Right renal cortex interstitium (tissue), 3 donors: Measurements from ENCODE around the gene NEU4. TPM values are rescaled to one million over a fixed set of nuclear protein-coding genes. Genes with fewer than 3 reads are reported as not detected.
"Not testable (repeated sequence)": the region's sequence is repeated elsewhere in the genome, so short reads cannot be mapped to it uniquely, and the experiment has no call there.

Experiments
- DNase-seq, 3 donors: peaks; one replicate each; pipeline ENCODE4 v3.0.0-alpha.2; 2013; ENCODE audit warnings: low read depth in 3 of 3, low spot score in 2 of 3
- polyA plus RNA-seq, 3 donors: library from polyadenylated mRNA; unstranded; fragments of 120-200 nt; gene quantifications; one replicate each; pipeline ENCODE4 v1.2.1, GENCODE V29; 2013; ENCODE audit not compliant: insufficient read length in 3 of 3

NEU4 gene
- polyA plus RNA-seq, 3 donors: 0.92 to 1.8 (median 1.3) TPM

- no peak for DNase-seq
Measured at GRCh38 chr2:241774419-241775222, 34.4 kb upstream of the NEU4 start.

GRCh38 chr2:241775223-241776177 is 33.5 kb upstream of the NEU4 start:
- DNase-seq: no peak

DNA sequence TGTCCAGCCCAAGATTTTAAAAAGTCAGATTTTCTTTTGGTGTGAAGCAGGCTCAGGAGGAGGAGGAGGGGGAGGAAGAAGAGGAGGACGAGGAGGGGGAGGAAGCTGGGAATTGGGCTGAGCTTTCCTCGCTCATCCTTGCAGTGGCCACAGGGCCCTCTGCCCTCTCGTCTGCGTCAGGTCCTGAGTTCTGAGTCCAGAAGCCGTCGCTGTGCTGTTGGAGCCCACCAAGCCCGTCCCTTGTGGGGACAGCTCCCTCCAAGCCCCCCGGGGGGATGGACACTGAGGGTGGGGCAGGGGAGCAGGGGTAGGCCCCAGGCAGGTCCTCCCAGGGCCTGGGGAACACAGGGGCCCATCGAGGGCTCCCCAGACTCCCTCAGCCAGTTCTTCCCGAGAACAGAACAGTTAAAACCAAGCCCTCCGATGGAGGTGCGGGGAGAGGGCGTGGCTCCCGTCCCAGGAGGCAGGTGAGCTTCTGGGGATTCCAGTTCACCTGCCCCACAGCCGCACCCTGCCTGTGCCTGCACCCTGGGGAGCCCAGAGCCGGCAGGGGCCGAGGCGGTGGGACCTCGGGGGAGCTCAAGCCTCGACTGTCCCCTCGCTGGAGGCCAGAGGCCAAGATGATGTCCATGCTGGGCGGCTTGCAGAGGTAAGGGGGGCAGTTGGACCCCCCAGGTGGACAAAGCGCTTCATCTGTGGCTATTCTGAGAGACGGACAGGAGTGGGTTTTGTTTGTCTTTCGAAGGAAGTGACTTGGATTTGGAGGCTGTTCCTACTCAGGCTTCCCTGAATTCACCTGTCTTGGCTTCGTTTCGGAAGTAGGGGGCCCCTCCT is 32.4 kb upstream of the NEU4 start, which contains the start of gene GAL3ST2:
GAL3ST2 (plus strand) TSS at position 487 of the 834 bp plus-strand sequence; CDS start at position 621, 134 bp downstream.
- DNase-seq: no peak

DNA sequence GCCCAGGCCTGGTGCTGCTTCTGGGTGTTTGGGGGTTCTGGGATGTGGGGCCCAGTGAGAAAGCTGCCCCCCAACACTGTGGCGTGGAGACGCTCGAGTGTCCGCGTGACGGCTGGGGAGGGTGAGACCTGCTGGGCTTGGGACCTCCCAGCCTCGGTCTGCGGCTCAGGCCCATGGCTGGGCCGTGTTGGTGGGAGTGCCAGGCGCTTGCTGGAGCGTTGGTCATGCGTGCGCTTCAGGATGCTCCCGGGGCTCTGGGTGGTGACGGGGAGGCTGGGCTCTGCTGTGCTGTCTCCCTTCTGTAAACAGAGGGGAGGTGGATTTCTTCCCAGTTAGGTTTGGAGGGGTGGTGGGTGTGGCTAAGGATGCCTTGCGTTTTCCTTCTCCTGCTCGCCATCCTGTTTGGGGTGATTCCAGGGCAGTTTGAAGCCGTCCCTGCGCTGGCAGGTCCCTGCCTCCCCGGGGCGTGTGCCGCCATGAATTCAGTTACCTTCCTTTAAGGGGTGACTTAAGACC is 31.8 kb upstream of the NEU4 start:
- no peak for DNase-seq

DNA sequence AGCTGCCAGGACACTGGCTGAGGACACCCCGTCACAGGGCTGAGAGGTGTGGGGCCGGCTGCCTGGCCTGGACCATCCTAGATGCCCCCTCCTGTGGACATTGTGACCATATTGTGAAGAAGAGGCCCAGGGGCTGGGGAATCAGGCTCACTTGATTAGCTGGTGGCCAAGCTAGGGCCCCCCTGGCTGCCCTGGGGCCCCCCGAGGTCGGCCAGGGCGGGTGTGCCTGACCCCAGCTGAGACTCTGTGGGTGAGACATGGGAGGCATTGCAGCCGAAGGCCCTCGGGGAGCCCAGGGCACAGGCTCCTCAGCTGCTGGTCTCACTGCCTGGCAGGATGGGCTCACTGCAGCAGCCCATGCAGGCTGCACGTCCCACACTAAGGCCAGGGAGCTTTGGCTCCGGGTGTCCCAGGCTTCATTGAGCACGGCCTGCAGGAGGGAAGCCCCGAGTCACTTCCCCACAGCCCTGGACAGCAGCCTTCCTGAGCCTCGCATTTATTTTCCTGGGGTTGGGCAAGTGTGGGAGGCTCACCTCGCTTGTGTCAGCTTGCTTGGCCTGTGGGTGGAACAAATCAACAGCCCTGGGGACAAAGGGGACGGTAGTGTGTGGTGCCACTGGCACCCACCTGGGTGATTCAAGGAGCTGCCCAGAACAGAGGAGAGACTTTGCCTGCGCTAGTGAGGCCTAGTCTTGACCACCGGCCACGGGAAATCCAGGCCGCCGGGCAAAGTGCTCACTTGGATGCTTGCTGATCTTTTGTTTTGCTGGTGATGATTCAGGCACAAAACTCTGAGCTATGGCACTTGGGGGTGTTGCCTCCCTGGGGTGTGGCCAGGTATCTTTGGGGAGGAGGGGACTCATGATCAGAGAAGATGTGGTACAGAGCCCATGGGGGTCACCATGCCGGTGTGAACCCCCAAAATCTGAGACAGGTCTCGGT is 31.0 kb upstream of the NEU4 start:
- no peak for DNase-seq

DNA sequence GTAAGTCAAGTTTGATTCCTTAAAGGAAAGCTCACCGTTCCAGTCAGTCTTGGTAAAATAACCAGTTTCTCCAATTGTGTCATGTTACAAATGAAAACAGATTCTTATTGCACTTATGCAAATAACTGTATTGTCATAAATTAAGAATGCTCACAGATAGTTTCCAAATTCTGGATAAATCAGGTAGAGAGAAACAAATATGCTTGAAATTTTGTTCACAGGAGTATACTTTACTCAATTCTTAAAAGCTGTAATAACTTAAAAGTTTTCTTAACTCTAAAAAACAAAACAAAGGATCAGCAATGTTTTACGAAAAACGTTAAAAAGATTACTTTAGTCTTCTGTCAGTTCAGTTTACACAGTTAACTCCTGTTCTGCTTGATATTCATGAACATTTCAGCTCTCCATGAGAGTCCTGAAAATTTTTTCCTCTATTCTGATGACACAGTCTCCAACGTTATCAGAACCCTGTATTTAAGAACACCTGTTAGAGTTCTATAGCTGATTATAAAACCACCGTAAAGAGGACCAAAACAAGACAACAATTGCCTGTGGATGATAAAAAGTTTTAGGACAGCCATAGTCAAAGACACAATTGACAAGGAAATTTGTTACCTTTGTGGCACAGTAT is 27.9 kb upstream of the NEU4 start:
- DNase-seq: no peak

- DNase-seq: not testable (repeated sequence)
Measured at GRCh38 chr2:241782053-241782452, 26.9 kb upstream of the NEU4 start.

DNA sequence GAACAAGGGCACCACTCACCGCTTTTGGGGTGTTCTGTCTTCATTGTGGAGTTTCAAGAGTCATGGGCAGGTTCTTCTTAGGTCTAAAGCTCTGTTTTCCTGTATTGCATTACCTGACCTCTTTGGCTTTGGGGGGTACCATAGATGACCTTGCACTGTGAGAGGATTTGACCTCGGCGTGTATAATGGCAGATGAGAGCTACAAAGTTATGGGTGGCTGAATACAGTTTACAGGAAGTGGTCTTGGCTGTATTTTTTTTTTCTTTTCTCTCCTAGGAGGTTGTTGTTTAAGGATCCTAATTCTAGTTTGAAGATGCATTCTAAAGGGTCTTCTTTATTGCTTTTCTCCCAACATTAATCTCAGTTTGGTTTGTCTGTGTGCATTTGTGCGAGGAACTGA is 20.9 kb upstream of the NEU4 start:
- no peak for DNase-seq

DNA sequence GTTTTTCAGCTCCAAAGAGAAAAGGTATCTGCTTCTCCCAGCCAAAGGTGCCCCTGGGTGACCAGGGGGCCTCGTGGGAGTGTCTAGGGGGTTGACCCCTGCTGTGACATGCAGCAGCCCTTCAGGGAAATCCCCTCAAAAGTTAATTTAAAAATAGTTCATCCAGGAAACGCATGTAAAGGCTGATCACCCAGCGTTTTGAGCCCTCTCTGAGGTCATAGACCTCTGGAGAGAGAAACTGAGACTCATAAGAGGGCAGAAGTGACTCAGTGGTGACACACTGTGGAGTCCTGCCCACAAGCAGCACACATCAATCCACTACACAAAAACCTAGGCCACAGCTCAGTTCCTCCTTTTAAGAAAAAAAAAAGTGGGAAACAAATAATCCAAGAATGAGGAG is 20.4 kb upstream of the NEU4 start:
- DNase-seq: no peak

DNA sequence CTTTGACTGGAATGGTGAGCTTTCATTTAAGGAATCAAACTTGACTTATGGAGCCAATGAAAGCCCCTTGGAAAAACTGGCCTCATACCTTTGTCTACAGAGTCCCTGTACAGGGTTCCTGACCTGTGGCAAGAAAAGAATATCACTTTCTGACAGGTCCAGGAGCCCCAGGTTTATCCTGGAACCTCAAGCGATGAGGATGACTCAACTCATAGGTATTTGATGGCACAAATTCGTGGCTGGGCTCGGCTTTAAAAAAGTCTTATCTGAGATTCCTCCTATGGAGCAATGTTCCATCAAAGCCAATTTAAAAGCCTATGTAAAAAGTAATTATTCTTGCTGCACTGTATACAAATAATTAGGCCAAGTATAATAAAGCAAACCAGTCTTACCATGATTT is 17.6 kb upstream of the NEU4 start:
- not testable (repeated sequence) for DNase-seq

GRCh38 chr2:241793385-241793784 is 15.6 kb upstream of the NEU4 start:
- no peak for DNase-seq

- DNase-seq: no peak
Measured at GRCh38 chr2:241794250-241794823, 14.7 kb upstream of the NEU4 start.

DNA sequence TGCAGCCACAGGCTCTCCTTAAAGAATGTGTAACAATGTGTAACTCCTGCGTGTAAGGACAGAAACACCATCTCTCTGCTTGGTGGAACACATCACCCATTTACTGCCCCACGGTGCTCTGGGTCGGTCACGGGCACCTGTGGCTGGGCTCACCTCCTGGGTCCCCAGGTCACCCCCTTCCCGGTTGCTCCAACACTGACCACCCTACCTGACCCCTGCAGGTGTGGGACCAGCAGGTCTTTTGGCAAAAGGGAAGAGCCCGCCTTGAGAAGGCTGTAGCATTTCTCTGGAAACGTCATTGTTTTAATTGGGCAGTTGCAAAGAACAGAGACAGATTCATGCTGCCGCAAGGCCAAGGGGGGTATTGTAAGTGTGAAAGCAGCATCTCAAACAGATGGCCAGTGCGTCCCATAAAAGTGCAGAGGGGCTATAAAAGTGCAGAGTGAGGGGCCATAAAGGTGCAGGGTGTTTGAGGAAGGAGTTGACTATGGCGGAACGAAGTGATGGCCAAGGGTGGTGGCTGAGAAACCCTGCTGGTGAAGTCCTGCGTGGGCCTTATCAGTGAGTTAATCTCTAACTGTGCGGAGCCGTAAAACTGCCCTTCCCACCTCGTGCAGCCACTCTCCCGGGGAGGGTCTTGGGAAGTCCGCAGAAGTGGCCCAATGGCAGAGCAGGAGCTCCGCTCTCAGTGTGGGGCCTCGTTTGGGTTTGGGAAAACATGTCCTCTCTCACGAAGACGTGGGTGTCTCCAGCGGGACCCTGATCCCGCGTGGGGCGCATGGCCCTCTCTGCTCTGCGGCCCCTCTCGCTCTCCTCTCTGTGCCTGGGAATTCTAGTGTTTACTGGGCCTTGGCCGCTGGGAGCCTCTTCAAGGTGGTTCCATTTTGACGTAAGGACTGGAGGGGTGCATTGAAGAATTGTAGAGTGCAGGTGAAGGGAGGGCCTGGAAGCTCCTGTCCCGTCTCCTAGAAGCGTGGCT is 13.7 kb upstream of the NEU4 start:
- no peak for DNase-seq

DNA sequence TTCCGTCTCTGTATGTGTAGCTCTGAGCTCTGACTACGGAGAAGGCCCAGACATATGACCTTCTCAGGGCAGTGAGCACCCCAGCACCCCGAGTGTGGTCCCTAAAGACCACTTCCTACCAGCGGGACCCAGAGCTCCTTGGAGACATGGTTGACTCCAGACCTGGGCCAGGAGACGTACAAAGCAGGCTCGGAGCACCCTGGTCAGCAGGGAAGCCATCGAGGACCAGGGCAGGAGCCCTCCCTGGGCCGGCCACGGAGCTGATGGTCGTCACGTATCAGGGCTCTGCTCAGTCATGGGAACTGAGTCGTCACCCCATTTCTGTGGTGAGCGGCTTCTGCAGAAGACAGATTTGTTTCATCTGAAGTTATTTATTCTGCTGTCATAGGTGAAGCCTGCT is 12.8 kb upstream of the NEU4 start:
- DNase-seq: no peak

DNA sequence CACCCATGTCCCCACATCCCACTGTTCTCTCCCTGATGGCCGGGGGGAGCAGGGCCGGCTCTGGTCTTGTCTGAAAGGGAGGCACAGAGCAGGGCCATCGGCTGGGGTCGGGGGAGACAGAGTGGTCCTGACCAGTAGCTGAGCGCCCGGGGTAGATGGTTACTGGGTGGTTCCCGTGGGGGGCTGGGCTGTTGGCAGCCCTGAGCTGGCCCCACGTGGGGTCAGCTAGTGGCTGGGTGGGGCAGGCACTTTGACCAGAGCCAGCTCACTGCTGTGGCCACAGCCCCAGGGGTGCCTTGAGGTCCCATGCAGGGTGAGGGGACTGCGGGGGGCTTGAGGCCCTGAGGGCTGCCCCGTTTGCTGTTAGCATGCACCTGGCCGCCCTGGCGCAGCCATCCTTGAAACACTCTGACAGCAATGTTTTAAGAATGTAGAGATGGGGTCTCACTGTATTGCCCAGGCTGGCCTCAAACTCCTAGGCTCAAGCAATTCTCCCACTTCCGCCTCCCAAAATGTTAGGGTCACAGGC is 12.3 kb upstream of the NEU4 start:
- no peak for DNase-seq

GRCh38 chr2:241797441-241798080 is 11.4 kb upstream of the NEU4 start:
- no peak for DNase-seq
